CD4-positive, alpha-beta T cell treated with Interleukin-4 for 1 hour (primary cell): ENCODE data around the gene ADIPOR1.
"Not testable (repeated sequence)": the region's sequence is repeated elsewhere in the genome, so short reads cannot be mapped to it uniquely, and the experiment has no call there.

Source experiments
- DNase-seq, 2 donors: peaks; one replicate each; pipeline ENCODE4 v3.0.0-alpha.2; 2020 to 2022

The ADIPOR1 gene

DNA sequence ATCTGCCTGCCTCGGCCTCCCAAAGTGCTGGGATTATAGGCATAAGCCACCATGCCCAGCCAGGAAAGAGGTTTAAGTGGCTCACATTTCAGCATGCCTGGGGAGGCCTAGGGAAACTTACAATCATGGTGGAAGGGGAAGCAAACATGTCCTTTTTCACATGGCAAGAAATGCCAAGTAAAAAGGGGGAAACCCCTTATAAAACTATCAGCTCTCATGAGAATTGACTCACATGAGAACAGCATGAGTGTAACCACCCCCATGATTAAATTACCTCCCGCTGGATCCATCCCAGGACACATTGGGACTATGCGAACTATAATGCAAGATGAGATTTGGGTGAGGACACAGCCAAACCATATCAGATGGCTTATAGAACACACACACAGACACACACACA lies 22.3 kb downstream of the ADIPOR1 start:
- no peak for DNase-seq

DNA sequence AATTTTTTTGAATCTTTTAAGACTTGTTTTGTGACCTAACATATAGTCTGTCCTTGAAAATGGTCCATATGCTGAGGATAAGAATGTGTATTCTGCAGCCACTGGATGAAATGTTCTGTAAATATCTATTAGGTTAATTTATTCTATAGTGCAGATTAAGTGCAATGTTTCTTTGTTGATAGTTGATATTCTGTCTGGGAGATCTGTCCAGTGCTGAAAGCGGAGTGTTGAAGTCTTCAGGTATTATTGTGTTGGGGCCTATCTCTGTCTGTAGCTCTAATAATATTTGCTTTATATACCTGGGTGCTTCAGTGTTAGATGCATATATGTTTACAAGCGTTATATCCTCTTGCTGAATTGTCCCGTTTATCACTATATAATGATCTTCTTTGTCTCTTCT lies 23.4 kb downstream of the ADIPOR1 start:
- DNase-seq: no peak

DNA sequence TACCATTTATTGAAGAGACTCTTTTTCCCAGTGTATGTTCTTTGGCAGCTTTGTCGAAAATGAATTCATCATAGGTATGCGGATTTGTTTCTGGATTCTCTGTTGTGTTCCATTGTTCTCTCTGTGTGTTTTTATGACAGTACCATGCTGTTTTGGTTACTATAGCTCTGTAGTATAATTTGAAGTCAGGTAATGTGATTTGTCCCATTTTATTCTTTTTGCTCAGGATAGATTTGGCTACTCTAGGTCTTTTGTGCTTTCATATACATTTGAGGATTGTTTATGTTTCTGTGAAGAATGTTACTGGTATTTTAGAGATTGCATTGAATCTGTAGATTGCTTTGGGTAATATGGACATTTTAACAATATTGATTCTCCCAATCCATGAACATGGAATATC lies 25.6 kb downstream of the ADIPOR1 start:
- DNase-seq: no peak

DNA sequence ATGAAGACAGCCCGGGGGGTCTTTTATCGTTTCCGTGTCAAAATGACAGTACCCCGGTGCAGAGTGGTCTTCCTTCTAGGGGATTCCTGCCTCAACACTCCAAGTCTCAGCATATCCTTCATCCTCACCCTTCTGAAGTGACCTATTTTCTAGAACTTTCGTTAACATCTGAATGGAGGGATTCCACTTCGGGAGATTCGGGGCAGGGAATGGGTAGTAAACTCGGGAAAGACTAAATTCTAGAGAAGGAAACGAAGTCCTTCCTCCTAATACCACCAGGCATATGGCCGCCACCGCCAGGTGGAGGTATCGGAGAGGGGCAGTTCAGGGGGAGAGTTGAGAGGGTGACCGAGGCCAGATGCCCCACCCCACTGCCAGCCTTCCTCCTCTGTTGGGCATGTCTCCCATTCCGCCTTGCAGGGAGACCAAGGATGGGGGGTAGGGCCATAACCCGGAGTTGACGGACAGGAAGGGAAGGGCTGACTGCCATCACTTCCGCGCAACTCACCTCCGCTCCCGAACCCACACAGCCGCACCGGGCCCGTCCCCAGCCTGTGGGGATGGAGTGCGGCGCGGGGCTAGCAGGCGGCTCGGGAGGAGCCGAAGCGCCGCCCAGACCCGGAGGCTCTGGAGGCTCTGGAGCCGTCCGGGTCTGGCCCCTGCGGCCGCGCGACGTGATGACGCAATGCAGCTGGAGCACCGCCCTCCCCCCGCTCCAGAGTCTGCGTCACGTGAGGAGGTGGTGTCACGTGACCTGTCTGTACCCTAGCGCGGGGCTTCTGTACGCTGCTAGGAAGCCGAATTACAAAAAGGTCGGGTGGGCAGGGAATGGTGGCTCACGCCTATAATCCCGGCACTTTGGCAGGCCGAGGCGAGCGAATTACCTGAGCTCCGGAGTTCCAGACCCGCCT lies 31.3 kb downstream of the ADIPOR1 start, which contains the start of gene KLHL12:
KLHL12 (minus strand) TSS at position 654 of the 911 bp plus-strand sequence. CDS start 2,072 bp downstream, outside the sequence.
- DNase-seq: peak; percentile 95

DNA sequence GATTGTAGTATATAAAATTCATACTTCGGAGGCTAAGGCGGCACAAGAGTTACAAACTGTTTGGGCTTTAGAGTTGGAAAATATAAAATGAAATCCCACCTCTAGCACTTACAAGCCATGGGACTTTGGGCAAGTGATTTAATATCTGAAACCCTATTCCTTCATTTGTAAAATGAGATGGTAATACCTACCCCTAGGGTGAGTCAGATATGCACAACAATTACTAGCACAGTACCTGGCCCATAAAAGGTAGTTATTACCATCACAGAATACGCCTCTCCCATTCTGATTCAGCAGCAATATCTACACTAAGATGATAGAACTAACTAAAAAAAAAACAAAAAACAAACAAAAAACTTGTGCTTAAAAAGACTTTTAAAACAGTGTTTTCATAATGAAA lies 34.6 kb downstream of the ADIPOR1 start:
- DNase-seq: no peak

DNA sequence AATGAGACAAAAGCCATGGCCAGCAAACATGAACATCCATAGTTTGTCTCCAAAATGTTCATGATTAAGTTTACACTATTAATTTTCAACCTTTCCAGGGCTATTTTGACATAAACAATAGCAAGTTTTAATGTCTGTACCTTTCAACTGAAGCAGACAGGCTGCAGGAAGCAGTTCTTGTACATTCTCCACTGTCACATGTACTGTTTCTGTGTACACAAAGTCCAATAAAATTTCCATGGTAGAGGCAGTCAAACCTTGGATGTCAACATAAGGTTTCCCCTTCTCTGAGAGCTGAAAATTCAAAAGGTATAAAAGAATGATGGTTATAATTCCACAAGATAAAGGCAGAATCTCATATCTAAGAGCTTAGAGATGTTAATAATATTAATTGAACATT lies 38.5 kb downstream of the ADIPOR1 start:
- DNase-seq: no peak

DNA sequence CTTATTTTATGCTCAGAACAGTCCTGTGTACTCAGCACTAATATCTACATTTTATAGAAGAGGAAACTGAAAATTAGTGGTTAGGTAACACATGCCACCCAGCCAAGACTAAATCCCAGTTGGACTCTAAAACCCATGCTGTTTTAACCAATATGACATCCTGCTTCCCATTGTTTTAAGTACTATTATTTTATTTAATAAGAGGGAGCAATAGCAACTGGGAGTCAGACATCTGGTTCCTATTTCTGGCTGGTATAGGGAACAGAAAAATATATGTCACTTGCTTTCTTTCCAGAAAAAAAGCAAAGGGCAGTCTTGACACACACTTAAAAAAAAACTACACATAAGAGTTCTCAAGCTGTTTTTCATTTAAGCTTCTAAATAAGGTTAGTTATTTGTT lies 43.0 kb downstream of the ADIPOR1 start:
- DNase-seq: no peak

DNA sequence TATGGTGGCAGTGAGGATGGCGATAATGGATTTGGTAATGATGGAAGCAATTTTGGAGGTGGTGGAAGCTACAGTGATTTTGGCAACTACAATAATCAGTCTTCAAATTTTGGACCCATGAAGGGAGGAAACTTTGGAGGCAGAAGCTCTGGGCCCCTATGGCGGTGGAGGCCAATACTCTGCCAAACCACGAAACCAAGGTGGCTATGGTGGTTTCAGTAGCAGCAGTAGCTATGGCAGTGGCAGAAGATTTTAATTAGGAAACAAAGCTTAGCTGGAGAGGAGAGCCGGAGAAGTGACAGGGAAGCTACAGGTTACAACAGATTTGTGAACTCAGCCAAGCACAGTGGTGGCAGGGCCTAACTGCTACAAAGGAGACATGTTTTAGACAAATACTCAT lies 45.6 kb downstream of the ADIPOR1 start:
- not testable (repeated sequence) for DNase-seq

DNA sequence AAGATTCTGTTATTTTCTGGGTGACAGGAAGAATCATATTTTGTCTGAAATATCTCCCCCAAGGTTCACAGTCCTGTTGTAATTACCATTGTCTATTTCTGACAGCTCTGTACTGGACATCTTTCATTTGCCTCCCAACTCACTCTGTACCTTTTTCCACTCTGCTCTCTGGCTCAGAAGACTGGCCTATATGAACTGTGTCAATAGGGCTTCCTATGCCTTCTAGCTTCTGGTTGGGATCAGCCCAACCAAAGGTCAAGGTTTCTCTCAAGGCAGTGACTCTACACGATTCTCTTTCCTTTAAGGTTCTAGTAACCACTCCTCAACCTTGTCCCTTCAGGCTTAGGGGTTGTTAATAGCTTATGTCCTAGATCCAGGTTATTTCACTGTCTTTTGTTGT lies 48.6 kb downstream of the ADIPOR1 start:
- no peak for DNase-seq

DNA sequence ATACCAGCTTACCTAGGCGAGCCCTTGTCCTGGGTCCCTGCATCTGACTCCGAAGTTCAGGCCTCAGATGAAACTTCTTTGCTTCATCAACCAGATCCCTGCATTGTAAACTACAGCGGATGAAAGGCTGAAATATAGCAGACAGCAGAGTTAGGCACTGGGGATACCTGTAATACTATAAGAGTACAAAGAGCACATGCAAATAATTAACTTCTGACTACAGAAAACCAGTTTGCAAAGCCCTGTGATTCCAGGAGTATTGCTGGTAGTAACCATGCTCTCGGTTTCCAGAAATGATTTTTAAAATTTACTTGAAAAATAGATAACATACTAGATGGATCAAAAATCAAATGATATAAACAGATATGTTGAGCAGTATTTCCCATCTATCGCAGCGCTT lies 49.1 kb downstream of the ADIPOR1 start:
- no peak for DNase-seq

DNA sequence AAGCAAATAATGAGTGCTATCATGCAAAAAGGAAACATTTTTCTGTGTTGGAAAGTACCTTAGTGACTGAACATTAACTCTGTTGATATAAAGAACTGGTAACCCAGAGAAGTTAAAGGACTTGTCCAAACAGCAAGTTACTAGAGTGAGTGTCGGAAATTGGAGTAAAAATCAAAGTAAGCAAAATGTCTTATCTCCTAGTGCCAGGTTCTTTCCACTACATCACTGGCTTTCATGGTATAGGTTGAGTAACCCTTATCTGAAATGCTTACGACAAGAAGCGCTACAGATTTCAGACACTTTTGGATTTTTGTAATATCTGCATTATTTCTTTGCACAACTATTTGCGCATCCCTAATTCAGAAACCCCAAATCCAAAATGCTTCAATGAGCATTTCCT lies 52.8 kb downstream of the ADIPOR1 start:
- DNase-seq: no peak

DNA sequence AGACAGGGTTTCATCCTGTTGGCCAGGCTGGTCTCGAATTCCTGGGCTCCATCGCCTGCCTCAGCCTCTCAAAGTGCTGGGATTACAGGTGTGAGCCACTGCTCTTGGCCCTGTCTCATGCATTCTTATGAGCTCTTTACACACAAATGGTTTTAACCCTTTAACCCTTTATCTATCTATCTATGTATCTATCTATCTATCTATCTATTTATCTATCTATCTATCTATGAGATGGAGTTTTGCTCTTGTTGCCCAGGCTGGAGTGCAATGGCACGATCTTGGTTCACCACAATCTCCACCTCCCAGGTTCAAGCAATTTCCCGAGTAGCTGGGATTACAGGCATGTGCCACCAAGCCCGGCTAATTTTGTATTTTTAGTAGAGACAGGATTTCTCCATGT lies 54.3 kb downstream of the ADIPOR1 start:
- not testable (repeated sequence) for DNase-seq

DNA sequence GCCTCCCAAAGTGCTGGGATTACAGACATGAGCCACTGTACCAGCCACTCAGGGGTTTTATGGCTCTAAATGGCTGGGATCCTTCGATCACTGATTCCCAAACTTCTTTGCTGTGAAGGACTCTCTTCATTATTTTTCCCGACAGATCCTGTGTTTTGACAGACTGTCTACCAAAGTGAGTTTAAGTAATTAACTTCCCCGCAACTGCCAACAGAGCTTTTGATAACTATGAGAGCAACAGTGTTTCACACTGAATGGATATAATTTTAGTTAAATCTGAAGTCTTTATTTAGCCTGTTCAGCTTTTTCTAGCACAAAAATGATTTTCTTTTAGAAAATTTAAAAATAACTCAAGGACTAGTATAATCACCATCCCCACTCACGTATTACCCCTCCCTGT lies 56.6 kb downstream of the ADIPOR1 start:
- DNase-seq: no peak

DNA sequence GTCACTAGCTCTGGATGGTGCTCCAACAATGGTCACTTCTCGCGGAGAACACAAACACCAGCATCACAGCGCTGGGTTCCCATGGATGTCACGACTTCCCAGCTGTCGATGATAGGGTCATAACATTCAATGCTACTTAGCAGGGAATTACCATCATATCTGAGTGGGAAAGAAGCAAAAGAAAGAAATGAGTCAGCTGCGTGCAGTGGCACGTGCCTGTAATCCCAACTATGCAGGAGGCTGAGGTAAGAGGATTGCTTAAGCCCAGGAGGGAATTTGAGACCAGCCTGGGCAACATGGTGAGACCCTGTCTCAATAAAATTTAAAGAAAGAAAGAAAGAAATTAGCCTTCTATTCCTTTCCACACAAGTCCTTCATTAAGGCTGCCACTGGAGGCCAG lies 65.6 kb downstream of the ADIPOR1 start:
- no peak for DNase-seq
